ENCODE results near the gene MFAP3. TPM values are rescaled to one million over a fixed set of nuclear protein-coding genes. Genes with fewer than 3 reads are reported as not detected.

The MFAP3 gene
- total RNA-seq, 1 experiment from 2014 or later = 18.5 TPM

DNA sequence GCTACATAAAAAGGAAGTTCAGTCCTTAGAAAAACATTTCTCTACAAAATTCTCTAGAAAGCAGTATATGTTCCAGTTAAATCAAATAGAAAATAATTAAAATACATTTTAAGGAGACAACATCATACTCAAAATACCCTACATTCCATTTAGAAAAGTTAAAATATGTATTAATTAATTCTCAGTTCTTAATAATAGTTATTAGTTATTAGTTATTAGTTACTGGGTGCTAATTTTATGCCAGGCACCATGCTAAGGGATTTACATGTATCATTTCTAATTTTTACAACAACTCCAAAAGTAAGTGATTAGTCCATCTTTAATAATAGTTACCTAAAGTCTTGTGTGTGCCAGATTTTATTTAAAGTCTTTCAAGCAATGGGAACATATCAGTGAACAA lies 38.1 kb upstream of the MFAP3 start:
- H2AFZ ChIP-seq (ENCODE audit: low read depth, low read length, poor library complexity, severe bottlenecking) = no peak overlapping the region
- CTCF ChIA-PET = no interaction called here
- no peaks in the 10 kb centered on the region for H3K79me2 ChIP-seq (ENCODE audit: insufficient read depth, low read length)
- no peak overlapping the region for H3K9ac ChIP-seq (ENCODE audit: low read length)
- no peak overlapping the region for H3K27ac ChIP-seq (ENCODE audit: low read depth, low read length)
- BruUV-seq (replicated peaks) = no TSS peak
- RAD21 ChIA-PET (ENCODE audit: low non-redundant PET in 1 of 2, low total read pairs in 2 of 2, uncharacterized antibody in 2 of 2, unreplicated experiment in 2 of 2) = no interaction called here
- H3K4me2 ChIP-seq (ENCODE audit: low read length) = no peak overlapping the region
- no peaks in the 10 kb centered on the region for H3K4me1 ChIP-seq (ENCODE audit: control insufficient read depth in 1 of 2, insufficient read depth in 2 of 2, low read length in 2 of 2)
- H3K36me3 ChIP-seq (ENCODE audit: control insufficient read depth in 1 of 2, insufficient read depth in 2 of 2, low read length in 2 of 2) = no peaks in the 10 kb centered on the region; a peak in 1 of 4 replicates
- no peaks in the 10 kb centered on the region for H3K9me3 ChIP-seq (ENCODE audit: control insufficient read depth in 1 of 2, insufficient read depth in 1 of 2, low read depth in 1 of 2, low read length in 2 of 2)
- intact Hi-C loops (cut with micrococcal nuclease) = no loop called here
- TF ChIP-seq ZNF274 (IDR thresholded peaks at IDR 0.05; ENCODE audit: low read depth, low read length) = no peak
- TF ChIP-seq SIN3A (IDR thresholded peaks at IDR 0.05; ENCODE audit: low read depth) = no peak
- no peak for TF ChIP-seq FOSL1 (IDR thresholded peaks at IDR 0.05; ENCODE audit: low read depth)
- no peak for TF ChIP-seq MAX (IDR thresholded peaks at IDR 0.05)
- TF ChIP-seq POLR2A (IDR thresholded peaks at IDR 0.05; ENCODE audit: borderline replicate concordance, extremely low read depth, insufficient read depth, insufficient read length) = no peak
- no peak for TF ChIP-seq ELF1 (IDR thresholded peaks at IDR 0.05; ENCODE audit: borderline replicate concordance, low read depth)
- no peaks in the 10 kb centered on the region for H4K20me1 ChIP-seq (ENCODE audit: insufficient read depth)
- POLR2A ChIA-PET = no interaction called here
- no peak overlapping the region for H3K4me3 ChIP-seq (replicated peaks in 1 of 2; ENCODE audit: low read depth in 1 of 2, low read length in 2 of 2)
- H3K9me2 ChIP-seq (ENCODE audit: insufficient read depth) = no peaks in the 10 kb centered on the region
- ATAC-seq = no peak
- no peak for DNase-seq (ENCODE audit: low read depth, low spot score)
- H3K27me3 ChIP-seq (ENCODE audit: insufficient read depth, low read length) = no peaks in the 10 kb centered on the region

GRCh38 chr5:154002093-154002492 lies 36.7 kb upstream of the MFAP3 start:
- H2AFZ ChIP-seq (ENCODE audit: low read depth, low read length, poor library complexity, severe bottlenecking) = no peak overlapping the region
- no peaks in the 10 kb centered on the region for H3K79me2 ChIP-seq (ENCODE audit: insufficient read depth, low read length)
- H3K27me3 ChIP-seq (ENCODE audit: insufficient read depth, low read length) = no peaks in the 10 kb centered on the region
- no peaks in the 10 kb centered on the region for H3K9me2 ChIP-seq (ENCODE audit: insufficient read depth)
- H3K27ac ChIP-seq (ENCODE audit: low read depth, low read length) = no peak overlapping the region
- no peaks in the 10 kb centered on the region for H3K9me3 ChIP-seq (ENCODE audit: control insufficient read depth in 1 of 2, insufficient read depth in 1 of 2, low read depth in 1 of 2, low read length in 2 of 2)
- no peaks in the 10 kb centered on the region; a peak in 1 of 4 replicates for H3K36me3 ChIP-seq (ENCODE audit: control insufficient read depth in 1 of 2, insufficient read depth in 2 of 2, low read length in 2 of 2)
- CTCF ChIA-PET = no interaction called here
- no peaks in the 10 kb centered on the region for H3K4me1 ChIP-seq (ENCODE audit: control insufficient read depth in 1 of 2, insufficient read depth in 2 of 2, low read length in 2 of 2)
- intact Hi-C loops (cut with micrococcal nuclease) = no loop called here
- H3K9ac ChIP-seq (ENCODE audit: low read length) = no peak overlapping the region
- ATAC-seq (no peak), DNase-seq (ENCODE audit: low read depth, low spot score) (no peak)
- no TSS peak for BruUV-seq (replicated peaks)
- TF ChIP-seq, protein P1, sequence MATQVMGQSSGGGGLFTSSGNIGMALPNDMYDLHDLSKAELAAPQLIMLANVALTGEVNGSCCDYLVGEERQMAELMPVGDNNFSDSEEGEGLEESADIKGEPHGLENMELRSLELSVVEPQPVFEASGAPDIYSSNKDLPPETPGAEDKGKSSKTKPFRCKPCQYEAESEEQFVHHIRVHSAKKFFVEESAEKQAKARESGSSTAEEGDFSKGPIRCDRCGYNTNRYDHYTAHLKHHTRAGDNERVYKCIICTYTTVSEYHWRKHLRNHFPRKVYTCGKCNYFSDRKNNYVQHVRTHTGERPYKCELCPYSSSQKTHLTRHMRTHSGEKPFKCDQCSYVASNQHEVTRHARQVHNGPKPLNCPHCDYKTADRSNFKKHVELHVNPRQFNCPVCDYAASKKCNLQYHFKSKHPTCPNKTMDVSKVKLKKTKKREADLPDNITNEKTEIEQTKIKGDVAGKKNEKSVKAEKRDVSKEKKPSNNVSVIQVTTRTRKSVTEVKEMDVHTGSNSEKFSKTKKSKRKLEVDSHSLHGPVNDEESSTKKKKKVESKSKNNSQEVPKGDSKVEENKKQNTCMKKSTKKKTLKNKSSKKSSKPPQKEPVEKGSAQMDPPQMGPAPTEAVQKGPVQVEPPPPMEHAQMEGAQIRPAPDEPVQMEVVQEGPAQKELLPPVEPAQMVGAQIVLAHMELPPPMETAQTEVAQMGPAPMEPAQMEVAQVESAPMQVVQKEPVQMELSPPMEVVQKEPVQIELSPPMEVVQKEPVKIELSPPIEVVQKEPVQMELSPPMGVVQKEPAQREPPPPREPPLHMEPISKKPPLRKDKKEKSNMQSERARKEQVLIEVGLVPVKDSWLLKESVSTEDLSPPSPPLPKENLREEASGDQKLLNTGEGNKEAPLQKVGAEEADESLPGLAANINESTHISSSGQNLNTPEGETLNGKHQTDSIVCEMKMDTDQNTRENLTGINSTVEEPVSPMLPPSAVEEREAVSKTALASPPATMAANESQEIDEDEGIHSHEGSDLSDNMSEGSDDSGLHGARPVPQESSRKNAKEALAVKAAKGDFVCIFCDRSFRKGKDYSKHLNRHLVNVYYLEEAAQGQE (IDR thresholded peaks at IDR 0.05; ENCODE audit: low read depth) = no peak
- TF ChIP-seq, protein P2, sequence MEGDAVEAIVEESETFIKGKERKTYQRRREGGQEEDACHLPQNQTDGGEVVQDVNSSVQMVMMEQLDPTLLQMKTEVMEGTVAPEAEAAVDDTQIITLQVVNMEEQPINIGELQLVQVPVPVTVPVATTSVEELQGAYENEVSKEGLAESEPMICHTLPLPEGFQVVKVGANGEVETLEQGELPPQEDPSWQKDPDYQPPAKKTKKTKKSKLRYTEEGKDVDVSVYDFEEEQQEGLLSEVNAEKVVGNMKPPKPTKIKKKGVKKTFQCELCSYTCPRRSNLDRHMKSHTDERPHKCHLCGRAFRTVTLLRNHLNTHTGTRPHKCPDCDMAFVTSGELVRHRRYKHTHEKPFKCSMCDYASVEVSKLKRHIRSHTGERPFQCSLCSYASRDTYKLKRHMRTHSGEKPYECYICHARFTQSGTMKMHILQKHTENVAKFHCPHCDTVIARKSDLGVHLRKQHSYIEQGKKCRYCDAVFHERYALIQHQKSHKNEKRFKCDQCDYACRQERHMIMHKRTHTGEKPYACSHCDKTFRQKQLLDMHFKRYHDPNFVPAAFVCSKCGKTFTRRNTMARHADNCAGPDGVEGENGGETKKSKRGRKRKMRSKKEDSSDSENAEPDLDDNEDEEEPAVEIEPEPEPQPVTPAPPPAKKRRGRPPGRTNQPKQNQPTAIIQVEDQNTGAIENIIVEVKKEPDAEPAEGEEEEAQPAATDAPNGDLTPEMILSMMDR (IDR thresholded peaks at IDR 0.05 in 2 of 3, conservative IDR thresholded peaks at IDR 0.05 in 1 of 3; ENCODE audit: borderline replicate concordance in 1 of 3, insufficient read depth in 1 of 3, low read depth in 2 of 3, low read length in 2 of 3) = no peak
- TF ChIP-seq YY1 (IDR thresholded peaks at IDR 0.05; ENCODE audit: extremely low read depth, insufficient replicate concordance, low read depth, low read length) = no peak
- no peak for TF ChIP-seq MAX (IDR thresholded peaks at IDR 0.05)
- no peak for TF ChIP-seq ZBTB33 (IDR thresholded peaks at IDR 0.05; ENCODE audit: extremely low read depth, insufficient replicate concordance, low read length)
- TF ChIP-seq ELF1 (IDR thresholded peaks at IDR 0.05; ENCODE audit: borderline replicate concordance, low read depth) = no peak
- no peak overlapping the region for H3K4me2 ChIP-seq (ENCODE audit: low read length)
- no peaks in the 10 kb centered on the region for H4K20me1 ChIP-seq (ENCODE audit: insufficient read depth)
- RAD21 ChIA-PET (ENCODE audit: low non-redundant PET in 1 of 2, low total read pairs in 2 of 2, uncharacterized antibody in 2 of 2, unreplicated experiment in 2 of 2) = no interaction called here
- POLR2A ChIA-PET = no interaction called here
- no peak overlapping the region for H3K4me3 ChIP-seq (replicated peaks in 1 of 2; ENCODE audit: low read depth in 1 of 2, low read length in 2 of 2)
